HEK293 (cell line): ENCODE measurements around the gene MLXIPL.
A peak's percentile ranks its signal among the peaks of the same experiment; 100 is the strongest.

ENCODE experiments used
- BCL11B ChIP-seq: fragments of 450-650 bp; formaldehyde crosslinking; IDR thresholded peaks from 2 replicates; pipeline ENCODE4 v1.5.1; 2016; ENCODE audit warnings: low read depth, missing biosample characterization, missing genetic modification characterization
- GLI2 ChIP-seq: fragments of 450-650 bp; formaldehyde crosslinking; IDR thresholded peaks from 2 replicates; pipeline ENCODE4; 2017; ENCODE audit warnings: missing biosample characterization, missing genetic modification characterization, low read depth, borderline replicate concordance
- GLIS1 ChIP-seq: fragments of 450-650 bp; formaldehyde crosslinking; IDR thresholded peaks from 2 replicates; pipeline ENCODE4 v1.5.1; 2016; ENCODE audit warnings: missing biosample characterization, missing genetic modification characterization
- HOXC10 ChIP-seq: sonication (generic); formaldehyde crosslinking; IDR thresholded peaks from 2 replicates; pipeline ENCODE4 v1.8.1; 2023; ENCODE audit warnings: mild to moderate bottlenecking, missing genetic modification reagents
- MYNN ChIP-seq: fragments of 450-650 bp; formaldehyde crosslinking; IDR thresholded peaks from 2 replicates; pipeline ENCODE4 v1.5.1; 2016; ENCODE audit warnings: missing biosample characterization, missing genetic modification characterization, borderline replicate concordance
- SALL2 ChIP-seq: fragments of 450-650 bp; formaldehyde crosslinking; IDR thresholded peaks from 2 replicates; pipeline ENCODE4 v1.5.0; 2017; ENCODE audit warnings: missing biosample characterization, mild to moderate bottlenecking, missing genetic modification characterization, borderline replicate concordance
- ZBTB17 ChIP-seq: fragments of 450-650 bp; formaldehyde crosslinking; IDR thresholded peaks from 2 replicates; pipeline ENCODE4 v1.5.1; 2016; ENCODE audit warnings: missing biosample characterization, missing genetic modification characterization
- ZBTB48 ChIP-seq: fragments of 450-650 bp; formaldehyde crosslinking; IDR thresholded peaks from 2 replicates; pipeline ENCODE4 v1.5.1; 2016; ENCODE audit warnings: missing biosample characterization, missing genetic modification characterization
- ZNF223 ChIP-seq: fragments of 450-650 bp; formaldehyde crosslinking; IDR thresholded peaks from 2 replicates; pipeline ENCODE4 v1.5.1; 2016; ENCODE audit warnings: missing biosample characterization, missing genetic modification characterization
- ZNF274 ChIP-seq, 2 experiments: fragments of 200-500 bp in 1 of 2; fragments of 450-650 bp in 1 of 2; sonication (Bioruptor generic) in 1 of 2; formaldehyde crosslinking in 1 of 2; IDR thresholded peaks; 2 replicates each; pipeline versions ENCODE4 v1.5.1 to v1.6.1; 2014 to 2016; ENCODE audit warnings: borderline replicate concordance in 1 of 2, inconsistent platforms in 1 of 2, low read length in 1 of 2, missing biosample characterization in 1 of 2, missing genetic modification characterization in 1 of 2
- ZNF354C ChIP-seq: fragments of 450-650 bp; formaldehyde crosslinking; IDR thresholded peaks from 2 replicates; pipeline ENCODE4 v1.5.1; 2016; ENCODE audit warnings: missing biosample characterization, missing genetic modification characterization, low read depth, borderline replicate concordance
- ZNF529 ChIP-seq: fragments of 450-650 bp; formaldehyde crosslinking; IDR thresholded peaks from 2 replicates; pipeline ENCODE4 v1.5.1; 2017; ENCODE audit warnings: missing genetic modification characterization, missing biosample characterization; ENCODE audit not compliant: insufficient replicate concordance
- ZNF596 ChIP-seq: fragments of 450-650 bp; IDR thresholded peaks from 2 replicates; pipeline ENCODE4 v1.5.0; 2018; ENCODE audit warnings: missing biosample characterization, mild to moderate bottlenecking, missing genetic modification characterization, moderate library complexity
- ZNF660 ChIP-seq: fragments of 450-650 bp; IDR thresholded peaks from 2 replicates; pipeline ENCODE4 v1.5.1; 2018; ENCODE audit warnings: missing biosample characterization, mild to moderate bottlenecking, missing genetic modification characterization
- ZNF701 ChIP-seq: fragments of 450-650 bp; formaldehyde crosslinking; IDR thresholded peaks from 2 replicates; pipeline ENCODE4 v1.5.1; 2016; ENCODE audit warnings: missing biosample characterization, missing genetic modification characterization
- ZXDB ChIP-seq: fragments of 450-650 bp; formaldehyde crosslinking; IDR thresholded peaks from 2 replicates; pipeline ENCODE4 v1.5.1; 2016; ENCODE audit warnings: missing biosample characterization, missing genetic modification characterization
- TF ChIP-seq, protein P1 (sequence below): fragments of 450-650 bp; formaldehyde crosslinking; IDR thresholded peaks from 2 replicates; pipeline ENCODE4 v1.5.1; 2016; ENCODE audit warnings: missing biosample characterization, missing genetic modification characterization
- TF ChIP-seq, protein P2 (sequence below): fragments of 450-650 bp; formaldehyde crosslinking; IDR thresholded peaks from 2 replicates; pipeline ENCODE4 v1.5.1; 2016; ENCODE audit warnings: missing biosample characterization, missing genetic modification characterization
- TF ChIP-seq, protein P3 (sequence below): fragments of 450-650 bp; IDR thresholded peaks from 2 replicates; pipeline ENCODE4 v1.5.1; 2018; ENCODE audit warnings: missing biosample characterization, missing genetic modification characterization
- TF ChIP-seq, protein P4 (sequence below): fragments of 450-650 bp; formaldehyde crosslinking; IDR thresholded peaks from 2 replicates; pipeline ENCODE4 v1.5.1; 2016; ENCODE audit warnings: missing biosample characterization, missing genetic modification characterization
- TF ChIP-seq, protein P5 (sequence below): fragments of 450-650 bp; formaldehyde crosslinking; IDR thresholded peaks from 2 replicates; pipeline ENCODE4 v1.5.1; 2016; ENCODE audit warnings: missing biosample characterization, missing genetic modification characterization
- TF ChIP-seq, protein P6 (sequence below): fragments of 450-650 bp; formaldehyde crosslinking; IDR thresholded peaks from 2 replicates; pipeline ENCODE4 v1.5.1; 2016; ENCODE audit warnings: missing biosample characterization, missing genetic modification characterization
- TF ChIP-seq, protein P7 (sequence below): fragments of 450-650 bp; formaldehyde crosslinking; IDR thresholded peaks from 2 replicates; pipeline ENCODE4 v1.5.1; 2016; ENCODE audit warnings: missing biosample characterization, missing genetic modification characterization

MLXIPL gene

DNA sequence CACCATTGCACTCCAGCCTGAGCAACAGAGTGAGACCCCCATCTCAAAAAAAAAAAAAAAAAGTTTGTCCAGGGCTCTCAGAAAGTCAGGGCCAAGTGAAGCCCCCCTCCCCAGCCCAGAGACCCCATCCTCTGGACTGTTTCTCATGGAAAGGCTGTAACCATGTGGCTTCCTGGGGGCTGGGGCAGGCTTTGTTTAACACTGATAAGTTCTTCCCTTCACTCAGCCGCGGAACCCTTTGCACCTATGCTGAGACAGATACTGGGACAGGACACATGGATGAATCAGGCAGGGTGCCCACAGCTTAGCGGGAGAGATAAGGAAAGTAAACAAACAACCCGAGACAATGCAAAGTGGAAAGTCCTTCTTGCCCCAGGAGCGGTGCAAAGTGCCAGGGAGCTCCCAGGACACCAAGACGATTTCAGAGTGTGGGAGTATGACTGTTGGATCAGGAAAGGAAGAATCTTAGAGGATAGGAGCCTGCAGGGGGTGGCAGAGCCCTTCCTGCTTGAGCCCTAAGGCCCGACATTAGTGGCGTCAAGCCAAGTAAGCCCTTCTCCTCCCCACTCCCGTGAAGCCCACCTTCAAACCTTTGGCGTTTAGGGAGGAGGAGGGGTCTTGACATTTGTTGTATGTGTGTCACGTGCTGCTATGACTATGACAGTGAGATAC, 11.6 kb downstream of the MLXIPL start (continued):
- TF ChIP-seq, protein P1, sequence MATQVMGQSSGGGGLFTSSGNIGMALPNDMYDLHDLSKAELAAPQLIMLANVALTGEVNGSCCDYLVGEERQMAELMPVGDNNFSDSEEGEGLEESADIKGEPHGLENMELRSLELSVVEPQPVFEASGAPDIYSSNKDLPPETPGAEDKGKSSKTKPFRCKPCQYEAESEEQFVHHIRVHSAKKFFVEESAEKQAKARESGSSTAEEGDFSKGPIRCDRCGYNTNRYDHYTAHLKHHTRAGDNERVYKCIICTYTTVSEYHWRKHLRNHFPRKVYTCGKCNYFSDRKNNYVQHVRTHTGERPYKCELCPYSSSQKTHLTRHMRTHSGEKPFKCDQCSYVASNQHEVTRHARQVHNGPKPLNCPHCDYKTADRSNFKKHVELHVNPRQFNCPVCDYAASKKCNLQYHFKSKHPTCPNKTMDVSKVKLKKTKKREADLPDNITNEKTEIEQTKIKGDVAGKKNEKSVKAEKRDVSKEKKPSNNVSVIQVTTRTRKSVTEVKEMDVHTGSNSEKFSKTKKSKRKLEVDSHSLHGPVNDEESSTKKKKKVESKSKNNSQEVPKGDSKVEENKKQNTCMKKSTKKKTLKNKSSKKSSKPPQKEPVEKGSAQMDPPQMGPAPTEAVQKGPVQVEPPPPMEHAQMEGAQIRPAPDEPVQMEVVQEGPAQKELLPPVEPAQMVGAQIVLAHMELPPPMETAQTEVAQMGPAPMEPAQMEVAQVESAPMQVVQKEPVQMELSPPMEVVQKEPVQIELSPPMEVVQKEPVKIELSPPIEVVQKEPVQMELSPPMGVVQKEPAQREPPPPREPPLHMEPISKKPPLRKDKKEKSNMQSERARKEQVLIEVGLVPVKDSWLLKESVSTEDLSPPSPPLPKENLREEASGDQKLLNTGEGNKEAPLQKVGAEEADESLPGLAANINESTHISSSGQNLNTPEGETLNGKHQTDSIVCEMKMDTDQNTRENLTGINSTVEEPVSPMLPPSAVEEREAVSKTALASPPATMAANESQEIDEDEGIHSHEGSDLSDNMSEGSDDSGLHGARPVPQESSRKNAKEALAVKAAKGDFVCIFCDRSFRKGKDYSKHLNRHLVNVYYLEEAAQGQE = no peak; the same call in 1 of the 2 replicates
- TF ChIP-seq, protein P2, sequence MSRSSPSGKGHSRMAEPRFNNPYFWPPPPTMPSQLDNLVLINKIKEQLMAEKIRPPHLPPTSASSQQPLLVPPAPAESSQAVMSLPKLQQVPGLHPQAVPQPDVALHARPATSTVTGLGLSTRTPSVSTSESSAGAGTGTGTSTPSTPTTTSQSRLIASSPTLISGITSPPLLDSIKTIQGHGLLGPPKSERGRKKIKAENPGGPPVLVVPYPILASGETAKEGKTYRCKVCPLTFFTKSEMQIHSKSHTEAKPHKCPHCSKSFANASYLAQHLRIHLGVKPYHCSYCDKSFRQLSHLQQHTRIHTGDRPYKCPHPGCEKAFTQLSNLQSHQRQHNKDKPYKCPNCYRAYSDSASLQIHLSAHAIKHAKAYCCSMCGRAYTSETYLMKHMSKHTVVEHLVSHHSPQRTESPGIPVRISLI (tag by site-specific recombination) = no peak
- peak; percentile 98 for TF ChIP-seq ZBTB17 (tag by site-specific recombination)
- TF ChIP-seq GLIS1 = peak; percentile 95
- TF ChIP-seq ZNF660 (tag by site-specific recombination) = no peak
- TF ChIP-seq ZNF354C (tag by site-specific recombination) = no peak
- no peak for TF ChIP-seq ZNF529
- TF ChIP-seq SALL2 (tag by site-specific recombination) = no peak
- TF ChIP-seq GLI2 = no peak
- no peak for TF ChIP-seq ZNF596 (tag by site-specific recombination)
- TF ChIP-seq, protein P3, sequence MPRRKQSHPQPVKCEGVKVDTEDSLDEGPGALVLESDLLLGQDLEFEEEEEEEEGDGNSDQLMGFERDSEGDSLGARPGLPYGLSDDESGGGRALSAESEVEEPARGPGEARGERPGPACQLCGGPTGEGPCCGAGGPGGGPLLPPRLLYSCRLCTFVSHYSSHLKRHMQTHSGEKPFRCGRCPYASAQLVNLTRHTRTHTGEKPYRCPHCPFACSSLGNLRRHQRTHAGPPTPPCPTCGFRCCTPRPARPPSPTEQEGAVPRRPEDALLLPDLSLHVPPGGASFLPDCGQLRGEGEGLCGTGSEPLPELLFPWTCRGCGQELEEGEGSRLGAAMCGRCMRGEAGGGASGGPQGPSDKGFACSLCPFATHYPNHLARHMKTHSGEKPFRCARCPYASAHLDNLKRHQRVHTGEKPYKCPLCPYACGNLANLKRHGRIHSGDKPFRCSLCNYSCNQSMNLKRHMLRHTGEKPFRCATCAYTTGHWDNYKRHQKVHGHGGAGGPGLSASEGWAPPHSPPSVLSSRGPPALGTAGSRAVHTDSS (tag by site-specific recombination) = no peak
- peak; percentile 62; the same call in 1 of the 2 replicates for TF ChIP-seq ZBTB48
- TF ChIP-seq, protein P4, sequence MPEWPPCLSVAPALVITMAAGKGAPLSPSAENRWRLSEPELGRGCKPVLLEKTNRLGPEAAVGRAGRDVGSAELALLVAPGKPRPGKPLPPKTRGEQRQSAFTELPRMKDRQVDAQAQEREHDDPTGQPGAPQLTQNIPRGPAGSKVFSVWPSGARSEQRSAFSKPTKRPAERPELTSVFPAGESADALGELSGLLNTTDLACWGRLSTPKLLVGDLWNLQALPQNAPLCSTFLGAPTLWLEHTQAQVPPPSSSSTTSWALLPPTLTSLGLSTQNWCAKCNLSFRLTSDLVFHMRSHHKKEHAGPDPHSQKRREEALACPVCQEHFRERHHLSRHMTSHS (tag by site-specific recombination) = no peak
- TF ChIP-seq ZNF274 (IDR thresholded peaks at IDR 0.05; ENCODE audit: low read length) = no peak
- no peak for TF ChIP-seq ZNF274 (tag by site-specific recombination; IDR thresholded peaks at IDR 0.05; ENCODE audit: borderline replicate concordance)
- no peak for TF ChIP-seq MYNN (tag by site-specific recombination)
- no peak for TF ChIP-seq ZNF223 (tag by site-specific recombination)
- TF ChIP-seq, protein P5, sequence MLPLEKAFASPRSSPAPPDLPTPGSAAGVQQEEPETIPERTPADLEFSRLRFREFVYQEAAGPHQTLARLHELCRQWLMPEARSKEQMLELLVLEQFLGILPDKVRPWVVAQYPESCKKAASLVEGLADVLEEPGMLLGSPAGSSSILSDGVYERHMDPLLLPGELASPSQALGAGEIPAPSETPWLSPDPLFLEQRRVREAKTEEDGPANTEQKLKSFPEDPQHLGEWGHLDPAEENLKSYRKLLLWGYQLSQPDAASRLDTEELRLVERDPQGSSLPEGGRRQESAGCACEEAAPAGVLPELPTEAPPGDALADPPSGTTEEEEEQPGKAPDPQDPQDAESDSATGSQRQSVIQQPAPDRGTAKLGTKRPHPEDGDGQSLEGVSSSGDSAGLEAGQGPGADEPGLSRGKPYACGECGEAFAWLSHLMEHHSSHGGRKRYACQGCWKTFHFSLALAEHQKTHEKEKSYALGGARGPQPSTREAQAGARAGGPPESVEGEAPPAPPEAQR (tag by site-specific recombination) = no peak
- no peak for TF ChIP-seq BCL11B
- TF ChIP-seq HOXC10 (CRISPR knock-in tag) = no peak
- TF ChIP-seq, protein P6, sequence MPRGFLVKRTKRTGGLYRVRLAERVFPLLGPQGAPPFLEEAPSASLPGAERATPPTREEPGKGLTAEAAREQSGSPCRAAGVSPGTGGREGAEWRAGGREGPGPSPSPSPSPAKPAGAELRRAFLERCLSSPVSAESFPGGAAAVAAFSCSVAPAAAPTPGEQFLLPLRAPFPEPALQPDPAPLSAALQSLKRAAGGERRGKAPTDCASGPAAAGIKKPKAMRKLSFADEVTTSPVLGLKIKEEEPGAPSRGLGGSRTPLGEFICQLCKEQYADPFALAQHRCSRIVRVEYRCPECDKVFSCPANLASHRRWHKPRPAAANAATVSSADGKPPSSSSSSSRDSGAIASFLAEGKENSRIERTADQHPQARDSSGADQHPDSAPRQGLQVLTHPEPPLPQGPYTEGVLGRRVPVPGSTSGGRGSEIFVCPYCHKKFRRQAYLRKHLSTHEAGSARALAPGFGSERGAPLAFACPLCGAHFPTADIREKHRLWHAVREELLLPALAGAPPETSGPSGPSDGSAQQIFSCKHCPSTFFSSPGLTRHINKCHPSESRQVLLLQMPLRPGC = 0 out of 2 replicates have a peak, but pooled peaks have one; percentile 8
- no peak for TF ChIP-seq ZNF701
- peak; percentile 36; the same call in 1 of the 2 replicates for TF ChIP-seq ZXDB (tag by site-specific recombination)
- TF ChIP-seq, protein P7, sequence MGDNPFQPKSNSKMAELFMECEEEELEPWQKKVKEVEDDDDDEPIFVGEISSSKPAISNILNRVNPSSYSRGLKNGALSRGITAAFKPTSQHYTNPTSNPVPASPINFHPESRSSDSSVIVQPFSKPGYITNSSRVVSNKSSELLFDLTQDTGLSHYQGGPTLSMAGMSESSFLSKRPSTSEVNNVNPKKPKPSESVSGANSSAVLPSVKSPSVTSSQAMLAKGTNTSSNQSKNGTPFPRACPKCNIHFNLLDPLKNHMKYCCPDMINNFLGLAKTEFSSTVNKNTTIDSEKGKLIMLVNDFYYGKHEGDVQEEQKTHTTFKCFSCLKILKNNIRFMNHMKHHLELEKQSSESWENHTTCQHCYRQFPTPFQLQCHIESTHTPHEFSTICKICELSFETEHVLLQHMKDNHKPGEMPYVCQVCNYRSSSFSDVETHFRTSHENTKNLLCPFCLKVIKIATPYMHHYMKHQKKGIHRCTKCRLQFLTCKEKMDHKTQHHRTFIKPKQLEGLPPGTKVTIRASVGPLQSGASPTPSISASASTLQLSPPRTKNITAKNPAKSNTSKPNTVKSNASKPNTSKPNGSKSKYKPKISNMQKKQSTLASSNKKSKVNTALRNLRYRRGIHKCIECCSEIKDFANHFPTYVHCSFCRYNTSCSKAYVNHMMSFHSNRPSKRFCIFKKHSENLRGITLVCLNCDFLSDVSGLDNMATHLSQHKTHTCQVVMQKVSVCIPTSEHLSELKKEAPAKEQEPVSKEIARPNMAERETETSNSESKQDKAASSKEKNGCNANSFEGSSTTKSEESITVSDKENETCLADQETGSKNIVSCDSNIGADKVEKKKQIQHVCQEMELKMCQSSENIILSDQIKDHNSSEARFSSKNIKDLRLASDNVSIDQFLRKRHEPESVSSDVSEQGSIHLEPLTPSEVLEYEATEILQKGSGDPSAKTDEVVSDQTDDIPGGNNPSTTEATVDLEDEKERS (tag by site-specific recombination) = no peak
